Endothelial cell of umbilical vein (primary cell): ENCODE results near the gene TMEM18. TPM values are rescaled to one million over a fixed set of nuclear protein-coding genes. Genes with fewer than 3 reads are reported as not detected.

Experiments
- BruUV-seq: library from RNA; stranded (reverse); fragments of 400-500 nt; replicated peaks from 2 replicates; lab custom pipeline; 2021; lab: Mats Ljungman, UMichigan
- CTCF ChIA-PET: fragments of 300-600, 350-600 bp; sonication (Branson Sonifier 250); formaldehyde crosslinking; loops from one replicate; lab custom pipeline; 2021; ENCODE audit warnings: antibody characterized with exemption, inconsistent platforms; lab: Charles Lee
- POLR2A ChIA-PET: fragments of 300-600, 350-600 bp; sonication (Branson Sonifier 250); formaldehyde crosslinking; loops from one replicate; lab custom pipeline; 2021; ENCODE audit warnings: antibody characterized with exemption, inconsistent platforms; lab: Charles Lee
- DNase-seq: peaks from one replicate; pipeline ENCODE4 v3.0.0-alpha.2; 2011; ENCODE audit warnings: low read depth, low spot score
- FAIRE-seq: peaks from 2 replicates; lab custom pipeline; 2011; peaks lifted over from hg19 to GRCh38; lab: Jason Lieb, UNC
- H2AFZ ChIP-seq: 2 replicates; pipeline ENCODE4 v1.6.0; 2012; ENCODE audit warnings: low read depth, low read length, control low read depth, inconsistent platforms
- H3K27ac ChIP-seq: 2 replicates; pipeline ENCODE4 v1.5.1; 2011; ENCODE audit warnings: low read depth, mild to moderate bottlenecking, control low read depth, low read length, moderate library complexity; ENCODE audit not compliant: insufficient read depth
- H3K27me3 ChIP-seq, 2 experiments: 2 replicates each; pipeline versions ENCODE4 v1.6.0 to v1.6.1; 2011; ENCODE audit warnings: low read length in 2 of 2, mixed read lengths in 1 of 2; ENCODE audit not compliant: control insufficient read depth in 2 of 2, insufficient read depth in 2 of 2
- H3K36me3 ChIP-seq, 2 experiments: 2 replicates in 1 of 2; 3 replicates in 1 of 2; pipeline ENCODE4 v1.5.1; 2011; ENCODE audit warnings: low read length in 2 of 2, mild to moderate bottlenecking in 1 of 2, moderate library complexity in 1 of 2; ENCODE audit not compliant: control insufficient read depth in 2 of 2, insufficient read depth in 2 of 2; ENCODE audit errors: extremely low read depth in 1 of 2
- H3K4me1 ChIP-seq: 3 replicates; pipeline ENCODE4 v1.5.1; 2011; ENCODE audit warnings: mild to moderate bottlenecking, low read length; ENCODE audit not compliant: control insufficient read depth, insufficient read depth; ENCODE audit errors: extremely low read depth
- H3K4me2 ChIP-seq: 2 replicates; pipeline ENCODE4 v1.6.1; 2011; ENCODE audit warnings: low read length, control low read depth, mixed read lengths; ENCODE audit not compliant: insufficient read depth
- H3K4me3 ChIP-seq, 3 experiments: fragments of 200-600 bp in 1 of 3; sonication (generic), shearing (Covaris generic) in 1 of 3; replicated peaks in 1 of 3; 2 replicates each; pipeline ENCODE4 v1.5.1; 2011 to 2016; ENCODE audit warnings: control low read depth in 3 of 3, low read length in 3 of 3, mild to moderate bottlenecking in 2 of 3, inconsistent platforms in 1 of 3, low read depth in 1 of 3, moderate library complexity in 1 of 3; ENCODE audit not compliant: insufficient read depth in 1 of 3
- H3K79me2 ChIP-seq: 2 replicates; pipeline ENCODE4 v1.6.0; 2012; ENCODE audit warnings: low read length, inconsistent platforms; ENCODE audit not compliant: control insufficient read depth, insufficient read depth
- H3K9ac ChIP-seq: replicated peaks from 2 replicates; pipeline ENCODE3; 2011; ENCODE audit warnings: low read length, control low read depth; ENCODE audit not compliant: insufficient read depth; ENCODE audit errors: extremely low read depth
- H3K9me1 ChIP-seq: replicated peaks from 3 replicates; pipeline ENCODE4 v1.6.0; 2011; ENCODE audit warnings: mild to moderate bottlenecking, low read length; ENCODE audit not compliant: control insufficient read depth, insufficient read depth; ENCODE audit errors: extremely low read depth
- H3K9me3 ChIP-seq: replicated peaks from 2 replicates; pipeline ENCODE4 v1.5.1; 2012; ENCODE audit warnings: low read length, inconsistent platforms; ENCODE audit not compliant: control insufficient read depth, insufficient read depth
- H4K20me1 ChIP-seq: replicated peaks from 2 replicates; pipeline ENCODE3; 2011; ENCODE audit warnings: mild to moderate bottlenecking, low read length; ENCODE audit not compliant: control insufficient read depth, insufficient read depth; ENCODE audit errors: extremely low read depth
- CTCF ChIP-seq, 2 donors: IDR thresholded peaks; 1 replicate in 1 of 2; 2 replicates in 1 of 2; pipeline ENCODE4 v1.5.1; 2011; ENCODE audit warnings: low read length in 2 of 2, mild to moderate bottlenecking in 2 of 2, moderate library complexity in 2 of 2, control low read depth in 1 of 2, inconsistent platforms in 1 of 2, low read depth in 1 of 2; ENCODE audit not compliant: insufficient read depth in 1 of 2; ENCODE audit errors: extremely low read depth in 1 of 2
- EZH2 ChIP-seq: IDR thresholded peaks from 2 replicates; pipeline ENCODE4 v1.6.1; 2012; ENCODE audit warnings: borderline replicate concordance, low read depth, mild to moderate bottlenecking, moderate library complexity, low read length, inconsistent platforms; ENCODE audit not compliant: severe bottlenecking
- FOS ChIP-seq: IDR thresholded peaks from 2 replicates; pipeline ENCODE4 v1.6.1; 2011; ENCODE audit warnings: mild to moderate bottlenecking, low read length, moderate library complexity, borderline replicate concordance; ENCODE audit not compliant: insufficient read depth
- GATA2 ChIP-seq: IDR thresholded peaks from 2 replicates; pipeline ENCODE4 v1.7.0; 2011; ENCODE audit warnings: low read depth, mild to moderate bottlenecking, moderate library complexity, mixed read lengths, low read length; ENCODE audit not compliant: insufficient read length, insufficient read depth
- MAX ChIP-seq: IDR thresholded peaks from 2 replicates; pipeline ENCODE4 v1.6.1; 2011; ENCODE audit not compliant: insufficient read depth, insufficient read length
- MYC ChIP-seq: IDR thresholded peaks from one replicate; pipeline ENCODE4 v1.6.1; 2011; ENCODE audit warnings: mild to moderate bottlenecking, low read depth, low read length
- POLR2A ChIP-seq: IDR thresholded peaks from 2 replicates; pipeline ENCODE4 v1.6.1; 2012; ENCODE audit warnings: low read depth, mild to moderate bottlenecking, control low read depth, low read length
- dilution Hi-C: fragments of 300-500 bp; cut with MboI; formaldehyde crosslinking; loops from one replicate; pipeline ENCODE4 v1.15.0; 2019; ENCODE audit warnings: low sequenced_read_pairs; ENCODE audit not compliant: extremely low pct_ligation_motif_present
- intact Hi-C: fragments of 100-400 bp; cut with micrococcal nuclease; formaldehyde crosslinking; loops from one replicate; pipeline ENCODE4 v1.10.0; 2022
- polyA plus RNA-seq, 4 experiments: library from polyadenylated mRNA; depleted of rRNA in 3 of 4; stranded (reverse) in 3 of 4; unstranded in 1 of 4; fragments of >200 nt; gene quantifications; 2 replicates each; pipeline versions ENCODE4 v1.2.1 to v1.2.3, GENCODE V29; 2011 to 2012; ENCODE audit warnings: missing spikeins in 1 of 4
- total RNA-seq: library from RNA; stranded (reverse); gene quantifications from 2 replicates; pipeline ENCODE4 v1.2.3, GENCODE V29; 2021

Gene TMEM18
- total and polyA plus RNA-seq, 2 donors (not counting 3 experiments of a cell fraction or from before 2014, with no cell fraction given), result 19.1 to 23.1 TPM

GRCh38 chr2:726169-726568 lies 49.0 kb upstream of the TMEM18 start:
- dilution Hi-C loops (no loop called here), intact Hi-C loops (no loop called here)
- H3K9me1 ChIP-seq, result no peaks in the 10 kb centered on the region
- H3K4me1 ChIP-seq, result no peaks in the 10 kb centered on the region
- no peak for DNase-seq
- H3K9ac ChIP-seq, result no peak overlapping the region
- H3K4me2 ChIP-seq, result no peak overlapping the region
- H3K27ac ChIP-seq, result no peak overlapping the region
- FAIRE-seq, result no peak
- no peaks in the 10 kb centered on the region for H3K27me3 ChIP-seq
- no peak overlapping the region for H3K4me3 ChIP-seq
- no peaks in the 10 kb centered on the region for H4K20me1 ChIP-seq
- POLR2A ChIA-PET, result no interaction called here
- no peak for TF ChIP-seq EZH2
- TF ChIP-seq FOS, result no peak
- no peak for TF ChIP-seq POLR2A
- CTCF ChIA-PET, result no interaction called here
- H3K79me2 ChIP-seq, result no peaks in the 10 kb centered on the region
- H3K9me3 ChIP-seq, result no peaks in the 10 kb centered on the region
- no peak overlapping the region for H2AFZ ChIP-seq
- H3K36me3 ChIP-seq, result no peaks in the 10 kb centered on the region
- BruUV-seq, result no TSS peak

GRCh38 chr2:725468-725867 lies 48.3 kb upstream of the TMEM18 start:
- CTCF ChIA-PET, result no interaction called here

More at GRCh38 chr2:725468-725867, 48.3 kb upstream of the TMEM18 start:
- TF ChIP-seq POLR2A (no peak), MAX (no peak), GATA2 (no peak), MYC (no peak), EZH2 (no peak), CTCF (IDR thresholded peaks at IDR 0.05; ENCODE audit: extremely low read depth in 1 of 2, insufficient read depth in 1 of 2, low read depth in 1 of 2, low read length in 2 of 2) (no peak)
- Histone ChIP-seq H3K9me3 (no peaks in the 10 kb centered on the region), H3K4me1 (no peaks in the 10 kb centered on the region), H2AFZ (no peak overlapping the region), H3K9me1 (no peaks in the 10 kb centered on the region), H3K27ac (no peak overlapping the region), H3K27me3 (no peaks in the 10 kb centered on the region), H3K4me2 (no peak overlapping the region), H3K9ac (no peak overlapping the region), H3K4me3 (no peak overlapping the region), H4K20me1 (no peaks in the 10 kb centered on the region), H3K36me3 (no peaks in the 10 kb centered on the region), H3K79me2 (no peaks in the 10 kb centered on the region)
- dilution Hi-C loops (no loop called here), intact Hi-C loops (no loop called here)
- POLR2A ChIA-PET, result no interaction called here
- BruUV-seq, result no TSS peak
- DNase-seq (no peak), FAIRE-seq (no peak)
